Activated T-cell treated with anti-CD3 and anti-CD28 coated beads, Interleukin-2, amount 50 U/mL, for 24 hours (primary cell): ENCODE results near the gene PLEKHM3.
A peak's percentile ranks its signal among the peaks of the same experiment; 100 is the strongest.

Source experiments
- DNase-seq: peaks from one replicate; pipeline ENCODE4 v3.0.0-alpha.2; 2020
- H3K27ac Mint-ChIP-seq: 2 replicates; pipeline ENCODE4 v1.8.0; 2020; ENCODE audit warnings: mild to moderate bottlenecking, mixed read lengths
- H3K27me3 Mint-ChIP-seq: 2 replicates; pipeline ENCODE4 v1.8.0; 2020; ENCODE audit warnings: mixed read lengths
- H3K36me3 Mint-ChIP-seq: 2 replicates; pipeline ENCODE4 v1.8.0; 2020; ENCODE audit warnings: low read depth, mixed read lengths
- H3K4me1 Mint-ChIP-seq: 2 replicates; pipeline ENCODE4 v1.8.0; 2020; ENCODE audit warnings: low read depth, mixed read lengths
- H3K4me3 Mint-ChIP-seq: 2 replicates; pipeline ENCODE4 v1.8.0; 2020; ENCODE audit warnings: mild to moderate bottlenecking, moderate library complexity, mixed read lengths
- H3K9me3 Mint-ChIP-seq: 2 replicates; pipeline ENCODE4 v1.8.0; 2020; ENCODE audit warnings: mixed read lengths

PLEKHM3 gene

GRCh38 chr2:207782238-207783030, 242.9 kb downstream of the PLEKHM3 start:
- H3K36me3 Mint-ChIP-seq = no peaks in the 10 kb centered on the region
- no peaks in the 10 kb centered on the region for H3K4me1 Mint-ChIP-seq
- H3K27ac Mint-ChIP-seq = no peak overlapping the region
- no peaks in the 10 kb centered on the region for H3K27me3 Mint-ChIP-seq
- H3K9me3 Mint-ChIP-seq = no peaks in the 10 kb centered on the region
- H3K4me3 Mint-ChIP-seq = no peak overlapping the region
- no peak for DNase-seq

DNA sequence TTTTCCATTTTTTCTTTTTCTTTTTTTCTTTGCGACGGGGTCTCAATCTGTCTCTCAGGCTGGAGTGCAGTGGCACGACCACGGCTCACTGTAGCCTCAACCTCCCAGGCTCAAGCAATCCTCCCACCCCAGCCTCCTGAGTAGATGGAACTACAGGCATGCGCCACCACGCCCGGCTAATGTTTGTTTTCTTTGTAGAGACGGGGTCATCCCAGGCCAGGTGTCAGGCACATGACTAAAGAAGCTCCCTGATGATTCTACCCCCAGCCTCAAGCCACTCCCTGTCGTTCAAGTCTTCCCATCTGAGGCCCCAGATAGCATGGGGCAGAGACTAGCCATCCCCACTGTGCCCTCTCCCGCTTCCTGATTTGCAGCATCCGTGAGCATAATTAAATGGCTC, 245.8 kb downstream of the PLEKHM3 start:
- Mint-ChIP-seq H3K4me3 (no peak overlapping the region), H3K9me3 (no peaks in the 10 kb centered on the region), H3K36me3 (no peaks in the 10 kb centered on the region), H3K27me3 (no peaks in the 10 kb centered on the region), H3K4me1 (no peaks in the 10 kb centered on the region), H3K27ac (no peak overlapping the region)
- DNase-seq = no peak

DNA sequence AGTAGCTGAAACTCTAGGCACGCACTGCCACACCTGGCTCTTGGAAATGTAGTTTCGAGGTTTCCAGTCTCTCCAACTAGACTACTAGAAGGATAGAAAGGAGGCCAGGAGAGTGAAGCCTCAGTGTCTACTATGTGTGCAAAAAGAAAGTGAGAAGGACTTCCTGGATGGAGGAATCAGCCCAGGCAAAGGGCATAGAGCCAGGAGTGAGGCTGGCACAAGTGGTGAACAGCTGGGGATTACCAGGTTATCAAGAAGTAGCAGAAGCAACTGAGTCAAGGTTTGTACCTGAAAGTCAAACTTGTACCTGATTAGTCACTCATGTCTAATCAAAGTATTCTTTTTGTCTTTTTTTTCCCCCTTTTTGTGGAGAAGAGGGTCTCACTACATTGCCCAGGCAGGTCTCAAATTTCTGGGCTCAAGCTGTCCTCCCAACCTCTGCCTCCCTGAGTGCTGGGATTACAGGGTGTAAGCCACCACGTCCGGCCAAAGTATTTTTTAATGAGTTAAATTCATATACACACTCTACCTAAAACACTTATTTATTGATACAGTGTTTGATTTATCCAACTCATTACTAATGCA, 246.9 kb downstream of the PLEKHM3 start:
- no peaks in the 10 kb centered on the region for H3K9me3 Mint-ChIP-seq
- no peaks in the 10 kb centered on the region for H3K36me3 Mint-ChIP-seq
- H3K4me3 Mint-ChIP-seq = no peak overlapping the region
- no peaks in the 10 kb centered on the region for H3K4me1 Mint-ChIP-seq
- DNase-seq = no peak
- no peaks in the 10 kb centered on the region for H3K27me3 Mint-ChIP-seq
- H3K27ac Mint-ChIP-seq = no peak overlapping the region

DNA sequence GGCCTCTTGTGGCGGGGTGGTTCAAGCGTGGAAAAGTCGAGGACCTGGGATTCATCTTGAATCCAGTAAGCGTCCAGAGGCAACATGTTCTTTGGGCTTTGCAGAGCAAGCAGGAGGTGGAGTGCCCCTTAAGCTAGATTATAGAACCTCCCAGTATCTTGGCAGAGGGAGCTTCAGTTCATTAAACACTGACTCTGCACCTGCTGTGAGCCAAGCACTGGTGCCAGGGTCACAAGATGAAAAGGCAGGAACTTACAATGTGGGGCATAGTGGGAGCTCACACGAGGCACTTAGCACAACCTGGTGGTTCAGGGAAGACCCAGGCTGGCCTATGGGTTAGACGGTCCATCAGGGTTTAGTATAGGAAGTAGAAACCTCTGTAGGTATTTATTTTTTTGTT, 248.2 kb downstream of the PLEKHM3 start:
- no peaks in the 10 kb centered on the region for H3K27me3 Mint-ChIP-seq
- DNase-seq = no peak
- H3K4me3 Mint-ChIP-seq = no peak overlapping the region
- H3K9me3 Mint-ChIP-seq = no peaks in the 10 kb centered on the region
- H3K27ac Mint-ChIP-seq = no peak overlapping the region
- H3K4me1 Mint-ChIP-seq = peaks cover 1% of the 10 kb centered on the region
- H3K36me3 Mint-ChIP-seq = no peaks in the 10 kb centered on the region

- Mint-ChIP-seq H3K27me3 (peaks cover 9% of the 10 kb centered on the region), H3K4me3 (no peak overlapping the region)
- no peak for DNase-seq
Measured at GRCh38 chr2:207775473-207775872, 249.9 kb downstream of the PLEKHM3 start.

DNA sequence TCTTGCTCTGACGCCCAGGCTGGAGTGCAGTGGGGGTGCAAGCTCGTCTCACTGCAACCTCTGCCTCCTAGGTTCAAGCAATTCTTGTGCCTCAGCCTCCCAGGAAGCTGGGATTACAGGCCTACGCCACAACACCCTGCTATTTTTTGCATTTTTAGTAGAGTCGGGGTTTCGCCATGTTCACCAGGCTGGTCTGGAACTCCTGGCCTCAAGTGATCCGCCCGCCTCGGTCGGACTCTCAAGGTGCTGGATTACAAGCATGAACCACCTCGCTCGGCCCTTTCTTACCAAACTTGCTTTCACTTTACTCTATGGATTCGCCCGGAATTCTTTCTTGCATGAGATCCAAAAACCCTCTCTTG, 252.5 kb downstream of the PLEKHM3 start:
- peaks cover 26% of the 10 kb centered on the region for H3K27me3 Mint-ChIP-seq
- H3K4me3 Mint-ChIP-seq = no peak overlapping the region
- peaks cover 23% of the 10 kb centered on the region for H3K4me1 Mint-ChIP-seq
- H3K27ac Mint-ChIP-seq = no peak overlapping the region
- no peak for DNase-seq
- H3K9me3 Mint-ChIP-seq = no peaks in the 10 kb centered on the region
- peaks cover 1% of the 10 kb centered on the region for H3K36me3 Mint-ChIP-seq

More at GRCh38 chr2:207775473-207775872, 249.9 kb downstream of the PLEKHM3 start:
- Mint-ChIP-seq H3K4me1 (peaks cover 10% of the 10 kb centered on the region), H3K36me3 (no peaks in the 10 kb centered on the region), H3K9me3 (no peaks in the 10 kb centered on the region), H3K27ac (no peak overlapping the region)

- peak; percentile 40 for DNase-seq
- H3K27me3 Mint-ChIP-seq = peaks cover 31% of the 10 kb centered on the region
- peaks cover 28% of the 10 kb centered on the region for H3K4me1 Mint-ChIP-seq
- no peaks in the 10 kb centered on the region for H3K9me3 Mint-ChIP-seq
- H3K27ac Mint-ChIP-seq = no peak overlapping the region
- H3K36me3 Mint-ChIP-seq = peaks cover 2% of the 10 kb centered on the region
- no peak overlapping the region for H3K4me3 Mint-ChIP-seq
Measured at GRCh38 chr2:207772081-207772843, 253.1 kb downstream of the PLEKHM3 start.

GRCh38 chr2:207771421-207771820, 253.9 kb downstream of the PLEKHM3 start:
- no peak for DNase-seq
- Mint-ChIP-seq H3K27ac (no peak overlapping the region), H3K27me3 (peaks cover 38% of the 10 kb centered on the region), H3K4me1 (peaks cover 33% of the 10 kb centered on the region), H3K9me3 (no peaks in the 10 kb centered on the region), H3K36me3 (peaks cover 4% of the 10 kb centered on the region), H3K4me3 (no peak overlapping the region)
